Central memory CD8-positive, alpha-beta T cell (primary cell): ENCODE results near the gene WDPCP.
"Not testable (repeated sequence)": the region's sequence is repeated elsewhere in the genome, so short reads cannot be mapped to it uniquely, and the experiment has no call there.

Source experiments
- ATAC-seq: fragments of 150-1000 bp; cut with Tn5 transposase; replicated peaks from 2 replicates; pipeline ENCODE4 v1.10.0; 2022; ENCODE audit warnings: mild to moderate bottlenecking, moderate FRiP score, moderate number of reproducible peaks; ENCODE audit not compliant: poor library complexity, severe bottlenecking; ENCODE audit errors: extremely low read depth
- DNase-seq, 2 donors: peaks; one replicate each; pipeline ENCODE4 v3.0.0; 2021; ENCODE audit warnings: low spot score in 2 of 2
- H3K27ac Mint-ChIP-seq: one replicate; pipeline ENCODE4 v1.8.0; 2022; ENCODE audit warnings: low read depth, mild to moderate bottlenecking, moderate library complexity, mixed read lengths
- H3K27me3 Mint-ChIP-seq: one replicate; pipeline ENCODE4 v1.8.0; 2022; ENCODE audit warnings: mixed read lengths
- H3K36me3 Mint-ChIP-seq: one replicate; pipeline ENCODE4 v1.8.0; 2022; ENCODE audit warnings: mild to moderate bottlenecking, moderate library complexity, mixed read lengths; ENCODE audit not compliant: insufficient read depth
- H3K4me1 Mint-ChIP-seq: one replicate; pipeline ENCODE4 v1.8.0; 2022; ENCODE audit warnings: mixed read lengths
- H3K4me3 Mint-ChIP-seq: one replicate; pipeline ENCODE4 v1.8.0; 2022; ENCODE audit warnings: mild to moderate bottlenecking, moderate library complexity, mixed read lengths
- H3K9me3 Mint-ChIP-seq: one replicate; pipeline ENCODE4 v1.8.0; 2022; ENCODE audit warnings: mixed read lengths

Gene WDPCP

GRCh38 chr2:63424329-63425078, 163.8 kb downstream of the WDPCP start:
- Mint-ChIP-seq H3K9me3 (no peaks in the 10 kb centered on the region), H3K36me3 (no peaks in the 10 kb centered on the region), H3K27me3 (no peaks in the 10 kb centered on the region), H3K4me3 (no peak overlapping the region), H3K27ac (no peak overlapping the region), H3K4me1 (no peaks in the 10 kb centered on the region)
- no peak for DNase-seq
- no peak for ATAC-seq

GRCh38 chr2:63422556-63422955, 165.7 kb downstream of the WDPCP start:
- Mint-ChIP-seq H3K4me3 (no peak overlapping the region), H3K27ac (no peak overlapping the region), H3K4me1 (no peaks in the 10 kb centered on the region), H3K36me3 (no peaks in the 10 kb centered on the region), H3K27me3 (no peaks in the 10 kb centered on the region), H3K9me3 (no peaks in the 10 kb centered on the region)
- ATAC-seq (no peak), DNase-seq (no peak)

- Mint-ChIP-seq H3K36me3 (no peaks in the 10 kb centered on the region), H3K4me3 (no peak overlapping the region), H3K27me3 (no peaks in the 10 kb centered on the region), H3K27ac (no peak overlapping the region), H3K4me1 (no peaks in the 10 kb centered on the region), H3K9me3 (no peaks in the 10 kb centered on the region)
- ATAC-seq (no peak), DNase-seq (no peak)
Measured at GRCh38 chr2:63408530-63408929, 179.7 kb downstream of the WDPCP start.

- Mint-ChIP-seq H3K4me3 (no peak overlapping the region), H3K36me3 (no peaks in the 10 kb centered on the region), H3K27me3 (no peaks in the 10 kb centered on the region), H3K4me1 (no peaks in the 10 kb centered on the region), H3K27ac (no peak overlapping the region), H3K9me3 (no peaks in the 10 kb centered on the region)
- no peak for ATAC-seq
- no peak for DNase-seq
Measured at GRCh38 chr2:63406641-63407040, 181.6 kb downstream of the WDPCP start.

- no peaks in the 10 kb centered on the region for H3K4me1 Mint-ChIP-seq
- no peak for ATAC-seq
- H3K4me3 Mint-ChIP-seq: no peak overlapping the region
- no peak for DNase-seq
- no peak overlapping the region for H3K27ac Mint-ChIP-seq
- H3K9me3 Mint-ChIP-seq: no peaks in the 10 kb centered on the region
- H3K27me3 Mint-ChIP-seq: no peaks in the 10 kb centered on the region
- H3K36me3 Mint-ChIP-seq: no peaks in the 10 kb centered on the region
Measured at GRCh38 chr2:63403820-63404219, 184.5 kb downstream of the WDPCP start.

GRCh38 chr2:63402889-63403288, 185.4 kb downstream of the WDPCP start:
- not testable (repeated sequence) for H3K4me3 Mint-ChIP-seq, H3K9me3 Mint-ChIP-seq, H3K27me3 Mint-ChIP-seq, ATAC-seq, H3K36me3 Mint-ChIP-seq, H3K4me1 Mint-ChIP-seq, H3K27ac Mint-ChIP-seq, DNase-seq

GRCh38 chr2:63399156-63399555, 189.1 kb downstream of the WDPCP start:
- H3K9me3 Mint-ChIP-seq: no peaks in the 10 kb centered on the region
- no peak overlapping the region for H3K27ac Mint-ChIP-seq
- H3K4me3 Mint-ChIP-seq: no peak overlapping the region
- no peaks in the 10 kb centered on the region for H3K27me3 Mint-ChIP-seq
- no peaks in the 10 kb centered on the region for H3K36me3 Mint-ChIP-seq
- no peak for ATAC-seq
- no peak for DNase-seq
- no peaks in the 10 kb centered on the region for H3K4me1 Mint-ChIP-seq

- Mint-ChIP-seq H3K27ac (no peak overlapping the region), H3K27me3 (no peaks in the 10 kb centered on the region), H3K4me3 (no peak overlapping the region), H3K36me3 (peaks cover 5% of the 10 kb centered on the region), H3K9me3 (no peaks in the 10 kb centered on the region), H3K4me1 (no peaks in the 10 kb centered on the region)
- DNase-seq (no peak), ATAC-seq (no peak)
Measured at GRCh38 chr2:63379451-63379850, 208.8 kb downstream of the WDPCP start.

GRCh38 chr2:63378589-63378988, 209.7 kb downstream of the WDPCP start:
- H3K36me3 Mint-ChIP-seq: peaks cover 7% of the 10 kb centered on the region
- no peak for ATAC-seq

GRCh38 chr2:63374341-63374740, 213.9 kb downstream of the WDPCP start:
- Mint-ChIP-seq H3K9me3 (peaks cover 6% of the 10 kb centered on the region), H3K36me3 (peaks cover 2% of the 10 kb centered on the region), H3K27me3 (no peaks in the 10 kb centered on the region), H3K27ac (no peak overlapping the region), H3K4me3 (no peak overlapping the region), H3K4me1 (no peaks in the 10 kb centered on the region)
- DNase-seq: no peak
- ATAC-seq: no peak

More at GRCh38 chr2:63378589-63378988, 209.7 kb downstream of the WDPCP start:
- no peaks in the 10 kb centered on the region for H3K4me1 Mint-ChIP-seq
- no peak overlapping the region for H3K4me3 Mint-ChIP-seq
- no peaks in the 10 kb centered on the region for H3K9me3 Mint-ChIP-seq
- no peak for DNase-seq
- H3K27me3 Mint-ChIP-seq: no peaks in the 10 kb centered on the region
- no peak overlapping the region for H3K27ac Mint-ChIP-seq

- Mint-ChIP-seq H3K4me3 (no peak overlapping the region), H3K27me3 (no peaks in the 10 kb centered on the region), H3K36me3 (peaks cover 2% of the 10 kb centered on the region), H3K27ac (no peak overlapping the region), H3K9me3 (peaks cover 6% of the 10 kb centered on the region), H3K4me1 (no peaks in the 10 kb centered on the region)
- no peak for DNase-seq
- ATAC-seq: no peak
Measured at GRCh38 chr2:63372549-63372948, 215.7 kb downstream of the WDPCP start.

- no peak for DNase-seq
- peaks cover 6% of the 10 kb centered on the region for H3K9me3 Mint-ChIP-seq
- H3K27me3 Mint-ChIP-seq: no peaks in the 10 kb centered on the region
- peaks cover 2% of the 10 kb centered on the region for H3K36me3 Mint-ChIP-seq
- H3K27ac Mint-ChIP-seq: no peak overlapping the region
- H3K4me1 Mint-ChIP-seq: no peaks in the 10 kb centered on the region
- H3K4me3 Mint-ChIP-seq: no peak overlapping the region
- no peak for ATAC-seq
Measured at GRCh38 chr2:63369146-63369545, 219.1 kb downstream of the WDPCP start.

- no peaks in the 10 kb centered on the region for H3K27me3 Mint-ChIP-seq
- no peaks in the 10 kb centered on the region for H3K9me3 Mint-ChIP-seq
- DNase-seq (no peak), ATAC-seq (no peak)
- H3K4me1 Mint-ChIP-seq: no peaks in the 10 kb centered on the region
- H3K4me3 Mint-ChIP-seq: no peak overlapping the region
- H3K27ac Mint-ChIP-seq: no peak overlapping the region
- no peaks in the 10 kb centered on the region for H3K36me3 Mint-ChIP-seq
Measured at GRCh38 chr2:63364866-63365265, 223.4 kb downstream of the WDPCP start.
